Measurements from ENCODE around the gene CADPS2.
"Not testable (repeated sequence)": the region's sequence is repeated elsewhere in the genome, so short reads cannot be mapped to it uniquely, and the experiment has no call there.

The CADPS2 gene

GRCh38 chr7:122638459-122638858, 247.8 kb downstream of the CADPS2 start:
- Histone ChIP-seq H3K27me3 (ENCODE audit: control insufficient read depth, insufficient read depth, low read length) (no peaks in the 10 kb centered on the region), H3K4me1 (ENCODE audit: control insufficient read depth, insufficient read depth, low read length) (no peaks in the 10 kb centered on the region), H3K9me3 (ENCODE audit: control insufficient read depth, low read length) (no peaks in the 10 kb centered on the region), H3K4me3 (ENCODE audit: low read length) (no peak overlapping the region), H3K36me3 (ENCODE audit: control insufficient read depth, insufficient read depth, low read length) (no peaks in the 10 kb centered on the region), H3K9ac (ENCODE audit: low read length) (no peak overlapping the region)

GRCh38 chr7:122637784-122638183, 248.5 kb downstream of the CADPS2 start:
- H3K9me3 ChIP-seq (ENCODE audit: control insufficient read depth, low read length) = no peaks in the 10 kb centered on the region

GRCh38 chr7:122635481-122635880, 250.8 kb downstream of the CADPS2 start:
- H3K9me3 ChIP-seq (ENCODE audit: control insufficient read depth, low read length); H3K4me3 ChIP-seq (ENCODE audit: low read length); H3K27me3 ChIP-seq (ENCODE audit: control insufficient read depth, insufficient read depth, low read length); H3K4me1 ChIP-seq (ENCODE audit: control insufficient read depth, insufficient read depth, low read length); H3K36me3 ChIP-seq (ENCODE audit: control insufficient read depth, insufficient read depth, low read length); H3K9ac ChIP-seq (ENCODE audit: low read length): not testable (repeated sequence)

More at GRCh38 chr7:122637784-122638183, 248.5 kb downstream of the CADPS2 start:
- Histone ChIP-seq H3K36me3 (ENCODE audit: control insufficient read depth, insufficient read depth, low read length) (no peaks in the 10 kb centered on the region), H3K4me3 (ENCODE audit: low read length) (no peak overlapping the region), H3K4me1 (ENCODE audit: control insufficient read depth, insufficient read depth, low read length) (no peaks in the 10 kb centered on the region), H3K27me3 (ENCODE audit: control insufficient read depth, insufficient read depth, low read length) (no peaks in the 10 kb centered on the region), H3K9ac (ENCODE audit: low read length) (no peak overlapping the region)

GRCh38 chr7:122633472-122633871, 252.8 kb downstream of the CADPS2 start:
- no peaks in the 10 kb centered on the region for H3K27me3 ChIP-seq (ENCODE audit: control insufficient read depth, insufficient read depth, low read length)
- H3K4me3 ChIP-seq (ENCODE audit: low read length) = no peak overlapping the region
- no peak overlapping the region for H3K9ac ChIP-seq (ENCODE audit: low read length)
- H3K9me3 ChIP-seq (ENCODE audit: control insufficient read depth, low read length) = no peaks in the 10 kb centered on the region
- H3K36me3 ChIP-seq (ENCODE audit: control insufficient read depth, insufficient read depth, low read length) = no peaks in the 10 kb centered on the region
- no peaks in the 10 kb centered on the region for H3K4me1 ChIP-seq (ENCODE audit: control insufficient read depth, insufficient read depth, low read length)

GRCh38 chr7:122632238-122632637, 254.0 kb downstream of the CADPS2 start:
- no peak overlapping the region for H3K9ac ChIP-seq (ENCODE audit: low read length)
- no peaks in the 10 kb centered on the region for H3K4me1 ChIP-seq (ENCODE audit: control insufficient read depth, insufficient read depth, low read length)
- no peaks in the 10 kb centered on the region for H3K36me3 ChIP-seq (ENCODE audit: control insufficient read depth, insufficient read depth, low read length)
- no peaks in the 10 kb centered on the region for H3K9me3 ChIP-seq (ENCODE audit: control insufficient read depth, low read length)
- no peak overlapping the region for H3K4me3 ChIP-seq (ENCODE audit: low read length)
- no peaks in the 10 kb centered on the region for H3K27me3 ChIP-seq (ENCODE audit: control insufficient read depth, insufficient read depth, low read length)

GRCh38 chr7:122629412-122629953, 256.8 kb downstream of the CADPS2 start:
- Histone ChIP-seq H3K4me1 (ENCODE audit: control insufficient read depth, insufficient read depth, low read length) (no peaks in the 10 kb centered on the region), H3K36me3 (ENCODE audit: control insufficient read depth, insufficient read depth, low read length) (no peaks in the 10 kb centered on the region), H3K27me3 (ENCODE audit: control insufficient read depth, insufficient read depth, low read length) (no peaks in the 10 kb centered on the region), H3K4me3 (ENCODE audit: low read length) (no peak overlapping the region), H3K9me3 (ENCODE audit: control insufficient read depth, low read length) (no peaks in the 10 kb centered on the region), H3K9ac (ENCODE audit: low read length) (no peak overlapping the region)

- no peaks in the 10 kb centered on the region for H3K27me3 ChIP-seq (ENCODE audit: control insufficient read depth, insufficient read depth, low read length)
- no peak overlapping the region for H3K9ac ChIP-seq (ENCODE audit: low read length)
- no peaks in the 10 kb centered on the region for H3K36me3 ChIP-seq (ENCODE audit: control insufficient read depth, insufficient read depth, low read length)
- H3K4me3 ChIP-seq (ENCODE audit: low read length) = no peak overlapping the region
- no peaks in the 10 kb centered on the region for H3K9me3 ChIP-seq (ENCODE audit: control insufficient read depth, low read length)
- no peaks in the 10 kb centered on the region for H3K4me1 ChIP-seq (ENCODE audit: control insufficient read depth, insufficient read depth, low read length)
Observed at GRCh38 chr7:122628651-122629411, 257.4 kb downstream of the CADPS2 start.

- H3K4me3 ChIP-seq (ENCODE audit: low read length) = no peak overlapping the region
- H3K36me3 ChIP-seq (ENCODE audit: control insufficient read depth, insufficient read depth, low read length) = no peaks in the 10 kb centered on the region
- no peaks in the 10 kb centered on the region for H3K9me3 ChIP-seq (ENCODE audit: control insufficient read depth, low read length)
- no peak overlapping the region for H3K9ac ChIP-seq (ENCODE audit: low read length)
- H3K27me3 ChIP-seq (ENCODE audit: control insufficient read depth, insufficient read depth, low read length) = no peaks in the 10 kb centered on the region
- H3K4me1 ChIP-seq (ENCODE audit: control insufficient read depth, insufficient read depth, low read length) = no peaks in the 10 kb centered on the region
Observed at GRCh38 chr7:122626785-122627184, 259.5 kb downstream of the CADPS2 start.

- Histone ChIP-seq H3K4me3 (ENCODE audit: low read length) (no peak overlapping the region), H3K9me3 (ENCODE audit: control insufficient read depth, low read length) (no peaks in the 10 kb centered on the region), H3K4me1 (ENCODE audit: control insufficient read depth, insufficient read depth, low read length) (no peaks in the 10 kb centered on the region), H3K27me3 (ENCODE audit: control insufficient read depth, insufficient read depth, low read length) (no peaks in the 10 kb centered on the region), H3K36me3 (ENCODE audit: control insufficient read depth, insufficient read depth, low read length) (no peaks in the 10 kb centered on the region), H3K9ac (ENCODE audit: low read length) (no peak overlapping the region)
Observed at GRCh38 chr7:122622682-122623081, 263.6 kb downstream of the CADPS2 start.

GRCh38 chr7:122619664-122620063, 266.6 kb downstream of the CADPS2 start:
- Histone ChIP-seq H3K27me3 (ENCODE audit: control insufficient read depth, insufficient read depth, low read length) (no peaks in the 10 kb centered on the region), H3K36me3 (ENCODE audit: control insufficient read depth, insufficient read depth, low read length) (no peaks in the 10 kb centered on the region), H3K9me3 (ENCODE audit: control insufficient read depth, low read length) (no peaks in the 10 kb centered on the region), H3K4me3 (ENCODE audit: low read length) (no peak overlapping the region), H3K9ac (ENCODE audit: low read length) (no peak overlapping the region), H3K4me1 (ENCODE audit: control insufficient read depth, insufficient read depth, low read length) (no peaks in the 10 kb centered on the region)

GRCh38 chr7:122618585-122619189, 267.6 kb downstream of the CADPS2 start:
- H3K9ac ChIP-seq (ENCODE audit: low read length) = no peak overlapping the region
- no peaks in the 10 kb centered on the region for H3K9me3 ChIP-seq (ENCODE audit: control insufficient read depth, low read length)
- H3K27me3 ChIP-seq (ENCODE audit: control insufficient read depth, insufficient read depth, low read length) = no peaks in the 10 kb centered on the region
- no peaks in the 10 kb centered on the region for H3K36me3 ChIP-seq (ENCODE audit: control insufficient read depth, insufficient read depth, low read length)
- no peaks in the 10 kb centered on the region for H3K4me1 ChIP-seq (ENCODE audit: control insufficient read depth, insufficient read depth, low read length)
- H3K4me3 ChIP-seq (ENCODE audit: low read length) = no peak overlapping the region

- no peak overlapping the region for H3K4me3 ChIP-seq (ENCODE audit: low read length)
- H3K9me3 ChIP-seq (ENCODE audit: control insufficient read depth, low read length) = no peaks in the 10 kb centered on the region
- H3K27me3 ChIP-seq (ENCODE audit: control insufficient read depth, insufficient read depth, low read length) = no peaks in the 10 kb centered on the region
- H3K4me1 ChIP-seq (ENCODE audit: control insufficient read depth, insufficient read depth, low read length) = no peaks in the 10 kb centered on the region
- no peaks in the 10 kb centered on the region for H3K36me3 ChIP-seq (ENCODE audit: control insufficient read depth, insufficient read depth, low read length)
- no peak overlapping the region for H3K9ac ChIP-seq (ENCODE audit: low read length)
Observed at GRCh38 chr7:122616951-122617350, 269.3 kb downstream of the CADPS2 start.

Data from mucosa of stomach (tissue), 1 donor.